SH-SY5Y (cell line): ENCODE measurements around the gene IKZF4.

Experiments
- GATA2 ChIP-seq: IDR thresholded peaks from 2 replicates; pipeline ENCODE4 v1.6.1; 2011; ENCODE audit warnings: mild to moderate bottlenecking, low read depth, low read length
- GATA3 ChIP-seq: IDR thresholded peaks from 2 replicates; pipeline ENCODE4 v1.6.1; 2011; ENCODE audit warnings: low read depth, mild to moderate bottlenecking, low read length, moderate library complexity

DNA sequence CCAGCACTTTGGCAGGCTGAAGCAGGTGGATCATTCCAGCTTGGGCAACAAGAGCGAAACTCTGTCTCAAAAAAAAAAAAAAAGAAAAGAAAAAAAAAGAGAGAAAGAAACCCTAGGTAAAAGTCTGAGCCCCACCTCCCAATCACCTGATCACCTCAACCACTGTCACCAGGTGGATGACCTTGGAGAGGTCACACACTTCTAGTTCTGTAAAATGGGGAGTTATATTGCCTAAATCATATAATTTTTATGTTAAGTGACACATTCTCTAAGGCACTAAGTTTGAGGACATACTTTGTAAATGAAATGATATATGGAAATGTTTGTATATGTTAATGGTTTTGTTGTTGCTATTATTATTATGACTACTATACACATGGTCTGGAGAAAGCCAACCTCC is 57.6 kb downstream of the IKZF4 start:
- TF ChIP-seq GATA2 (no peak), GATA3 (no peak)
